HepG2 (cell line): Measurements from ENCODE around the gene ACSS2.

Experiments
- CTCF ChIP-seq: sonication (generic); formaldehyde crosslinking; IDR thresholded peaks from 2 replicates; pipeline ENCODE4 v1.5.0; 2020; ENCODE audit warnings: mild to moderate bottlenecking, missing genetic modification reagents, moderate library complexity
- ELF4 ChIP-seq: sonication (generic); formaldehyde crosslinking; IDR thresholded peaks from 2 replicates; pipeline ENCODE4 v1.5.0; 2020; ENCODE audit warnings: missing genetic modification reagents, mild to moderate bottlenecking, moderate library complexity, borderline replicate concordance
- EZH2 ChIP-seq: conservative IDR thresholded peaks from 2 replicates; pipeline ENCODE4 v1.6.1; 2012; ENCODE audit warnings: mild to moderate bottlenecking, low read depth, low read length, moderate library complexity
- GMEB2 ChIP-seq: IDR thresholded peaks from 2 replicates; pipeline ENCODE4 v1.6.1; 2016; ENCODE audit warnings: missing biosample characterization, missing genetic modification reagents, low read depth
- HMG20B ChIP-seq: conservative IDR thresholded peaks from 2 replicates; pipeline ENCODE4 v1.6.1; 2016; ENCODE audit warnings: missing genetic modification reagents, missing compliant biosample characterization
- KDM1A ChIP-seq: IDR thresholded peaks from 2 replicates; pipeline ENCODE4 v1.6.1; 2016; ENCODE audit warnings: missing compliant biosample characterization
- NFYB ChIP-seq: sonication (generic); formaldehyde crosslinking; IDR thresholded peaks from 2 replicates; pipeline ENCODE4 v1.4.0; 2020; ENCODE audit warnings: missing genetic modification reagents
- POLR2A ChIP-seq, 2 experiments: IDR thresholded peaks; 2 replicates each; pipeline ENCODE4 v1.6.1; 2011; ENCODE audit warnings: low read depth in 2 of 2, low read length in 2 of 2, mild to moderate bottlenecking in 1 of 2, moderate library complexity in 1 of 2; ENCODE audit not compliant: insufficient read depth in 1 of 2
- RBM39 ChIP-seq: fragments of 200-400 bp; formaldehyde crosslinking; IDR thresholded peaks from one replicate; pipeline ENCODE4 v1.6.1; 2018; ENCODE audit warnings: antibody characterized with exemption, mild to moderate bottlenecking, low read depth, low read length; ENCODE audit not compliant: poor library complexity, severe bottlenecking
- RELA ChIP-seq: sonication (generic); formaldehyde crosslinking; IDR thresholded peaks from 2 replicates; pipeline ENCODE4 v1.4.0; 2020; ENCODE audit warnings: missing genetic modification reagents
- RFX5 ChIP-seq: IDR thresholded peaks from 2 replicates; pipeline ENCODE4 v1.6.1; 2011; ENCODE audit warnings: low read depth, low read length, improper control_type of control experiment
- USF2 ChIP-seq, 2 experiments: sonication (generic) in 1 of 2; formaldehyde crosslinking in 1 of 2; IDR thresholded peaks; 2 replicates each; pipeline versions ENCODE4 v1.5.1 to v1.6.1; 2011 to 2020; ENCODE audit warnings: borderline replicate concordance in 1 of 2, low read depth in 1 of 2, low read length in 1 of 2, mild to moderate bottlenecking in 1 of 2, missing genetic modification reagents in 1 of 2, moderate library complexity in 1 of 2
- ZNF24 ChIP-seq: fragments of 450-650 bp; IDR thresholded peaks from 2 replicates; pipeline ENCODE4 v1.6.1; 2017; ENCODE audit warnings: antibody characterized with exemption, mild to moderate bottlenecking
- ZSCAN5A ChIP-seq: sonication (generic); formaldehyde crosslinking; IDR thresholded peaks from 2 replicates; pipeline ENCODE4 v1.8.0; 2022; ENCODE audit warnings: mild to moderate bottlenecking, missing genetic modification reagents, borderline replicate concordance

GRCh38 chr20:34842143-34842542 lies 34.3 kb upstream of the ACSS2 start:
- no peak for TF ChIP-seq CTCF (CRISPR knock-in tag)
- no peak for TF ChIP-seq USF2 (IDR thresholded peaks at IDR 0.05; ENCODE audit: low read depth, low read length)
- no peak for TF ChIP-seq USF2 (CRISPR knock-in tag; IDR thresholded peaks at IDR 0.05; ENCODE audit: borderline replicate concordance)
- TF ChIP-seq EZH2, result no peak
- no peak for TF ChIP-seq KDM1A (CRISPR knock-in tag)
- no peak for TF ChIP-seq ELF4
- TF ChIP-seq POLR2A (IDR thresholded peaks at IDR 0.05; ENCODE audit: insufficient read depth in 1 of 2, low read depth in 2 of 2, low read length in 2 of 2), result no peak
- TF ChIP-seq HMG20B (CRISPR knock-in tag), result no peak
- TF ChIP-seq GMEB2 (CRISPR knock-in tag), result no peak
- no peak for TF ChIP-seq RBM39
- no peak for TF ChIP-seq ZSCAN5A (CRISPR knock-in tag)
- no peak for TF ChIP-seq ZNF24
- TF ChIP-seq RELA (CRISPR knock-in tag), result no peak
- TF ChIP-seq NFYB (CRISPR knock-in tag), result no peak
- no peak for TF ChIP-seq RFX5
